Measurements from ENCODE around the gene LRRC36.

Gene LRRC36

GRCh38 chr16:67423611-67424260 is 97.1 kb downstream of the LRRC36 start:
- TF ChIP-seq GATA3 (IDR thresholded peaks at IDR 0.05; ENCODE audit: low read depth, low read length) (no peak), GATA2 (IDR thresholded peaks at IDR 0.05; ENCODE audit: low read depth, low read length) (no peak)

GRCh38 chr16:67424261-67424615 is 97.6 kb downstream of the LRRC36 start:
- TF ChIP-seq GATA3 (IDR thresholded peaks at IDR 0.05; ENCODE audit: low read depth, low read length) (no peak), GATA2 (IDR thresholded peaks at IDR 0.05; ENCODE audit: low read depth, low read length) (no peak)

- TF ChIP-seq GATA2 (IDR thresholded peaks at IDR 0.05; ENCODE audit: low read depth, low read length) = no peak
- TF ChIP-seq GATA3 (IDR thresholded peaks at IDR 0.05; ENCODE audit: low read depth, low read length) = no peak
Observed at GRCh38 chr16:67425061-67425460, 98.4 kb downstream of the LRRC36 start.

DNA sequence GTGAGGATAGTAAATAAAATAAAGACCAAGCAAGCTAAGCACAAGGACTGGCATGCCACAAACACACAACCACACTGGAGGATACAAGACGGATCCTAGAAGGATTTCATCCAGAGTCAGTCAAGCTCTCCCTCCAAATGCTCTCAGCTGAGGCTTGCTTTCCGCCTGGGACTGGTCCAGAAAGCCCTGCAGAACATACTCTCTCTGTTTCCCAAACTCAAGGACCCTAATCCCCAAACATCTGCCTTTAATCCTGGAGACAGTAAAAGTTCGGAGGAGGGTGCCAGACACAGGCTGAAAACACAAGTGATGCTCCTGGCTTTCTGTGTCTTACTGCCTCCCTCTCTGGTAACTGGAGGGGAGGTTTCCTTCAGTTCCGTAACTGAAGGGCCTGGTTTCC is 99.0 kb downstream of the LRRC36 start:
- TF ChIP-seq GATA2 (IDR thresholded peaks at IDR 0.05; ENCODE audit: low read depth, low read length) (no peak), GATA3 (IDR thresholded peaks at IDR 0.05; ENCODE audit: low read depth, low read length) (no peak)

DNA sequence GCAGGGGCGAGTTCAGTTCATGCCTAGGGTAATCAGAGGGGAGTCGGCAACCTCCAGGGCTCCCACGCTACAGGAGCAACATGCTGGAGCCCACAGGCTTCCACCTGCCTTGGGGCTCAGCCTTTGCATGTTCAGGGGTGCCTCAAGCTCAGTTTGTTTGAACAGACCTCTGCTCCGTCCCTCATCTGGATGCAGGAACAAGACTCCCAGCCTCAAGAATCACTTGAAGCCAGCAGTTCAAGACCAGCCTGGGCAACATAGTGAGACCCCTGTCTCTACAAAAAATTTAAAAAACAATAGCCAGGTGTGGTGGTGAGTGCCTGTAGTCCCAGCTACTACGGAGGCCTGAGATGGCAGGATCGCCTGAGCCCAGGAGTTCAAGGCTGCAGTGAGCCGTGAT is 99.4 kb downstream of the LRRC36 start:
- no peak for TF ChIP-seq GATA3 (IDR thresholded peaks at IDR 0.05; ENCODE audit: low read depth, low read length)
- no peak for TF ChIP-seq GATA2 (IDR thresholded peaks at IDR 0.05; ENCODE audit: low read depth, low read length)

GRCh38 chr16:67426950-67427349 is 100.3 kb downstream of the LRRC36 start:
- TF ChIP-seq GATA3 (IDR thresholded peaks at IDR 0.05; ENCODE audit: low read depth, low read length) (no peak), GATA2 (IDR thresholded peaks at IDR 0.05; ENCODE audit: low read depth, low read length) (no peak)

- TF ChIP-seq GATA2 (IDR thresholded peaks at IDR 0.05; ENCODE audit: low read depth, low read length) (no peak), GATA3 (IDR thresholded peaks at IDR 0.05; ENCODE audit: low read depth, low read length) (no peak)
Observed at GRCh38 chr16:67428146-67428731, 101.6 kb downstream of the LRRC36 start.

DNA sequence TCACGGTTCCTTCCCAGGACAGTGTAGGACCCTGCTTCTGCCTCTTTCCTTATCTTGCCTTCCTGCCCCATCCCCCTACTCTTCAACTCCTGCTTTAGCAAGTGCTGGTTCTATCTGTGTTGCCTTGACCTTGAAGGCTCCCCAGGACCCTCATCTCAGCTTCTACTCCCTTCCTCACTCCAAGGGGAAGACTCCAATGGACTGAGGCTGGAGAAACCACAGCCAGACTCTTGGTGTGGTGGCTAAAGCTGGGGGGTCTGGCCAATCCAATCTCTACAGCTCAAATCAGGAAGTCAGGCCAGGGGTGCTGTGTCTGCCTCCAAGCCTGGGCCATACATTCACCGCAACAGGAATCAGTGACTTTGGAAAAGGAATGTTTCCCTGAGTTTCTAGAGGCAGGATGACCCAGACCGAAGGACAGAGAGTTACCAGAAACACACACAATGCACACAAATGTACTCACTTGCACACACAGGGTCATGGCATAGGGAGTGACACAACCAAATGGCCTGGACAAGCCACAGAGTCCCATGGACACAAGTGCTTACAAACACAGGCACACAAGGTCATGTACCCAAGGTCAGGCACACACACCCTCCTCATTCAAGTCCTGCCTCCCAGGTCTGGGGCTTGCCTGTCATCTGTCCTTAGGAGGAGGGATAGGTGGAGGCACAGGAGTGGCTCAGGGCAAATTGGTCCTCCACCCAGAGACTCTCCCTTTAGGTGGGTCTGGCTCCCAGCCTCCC is 102.6 kb downstream of the LRRC36 start:
- TF ChIP-seq GATA3 (IDR thresholded peaks at IDR 0.05; ENCODE audit: low read depth, low read length) (no peak), GATA2 (IDR thresholded peaks at IDR 0.05; ENCODE audit: low read depth, low read length) (no peak)

GRCh38 chr16:67429799-67430503 is 103.3 kb downstream of the LRRC36 start:
- TF ChIP-seq GATA3 (IDR thresholded peaks at IDR 0.05; ENCODE audit: low read depth, low read length) (no peak), GATA2 (IDR thresholded peaks at IDR 0.05; ENCODE audit: low read depth, low read length) (no peak)

DNA sequence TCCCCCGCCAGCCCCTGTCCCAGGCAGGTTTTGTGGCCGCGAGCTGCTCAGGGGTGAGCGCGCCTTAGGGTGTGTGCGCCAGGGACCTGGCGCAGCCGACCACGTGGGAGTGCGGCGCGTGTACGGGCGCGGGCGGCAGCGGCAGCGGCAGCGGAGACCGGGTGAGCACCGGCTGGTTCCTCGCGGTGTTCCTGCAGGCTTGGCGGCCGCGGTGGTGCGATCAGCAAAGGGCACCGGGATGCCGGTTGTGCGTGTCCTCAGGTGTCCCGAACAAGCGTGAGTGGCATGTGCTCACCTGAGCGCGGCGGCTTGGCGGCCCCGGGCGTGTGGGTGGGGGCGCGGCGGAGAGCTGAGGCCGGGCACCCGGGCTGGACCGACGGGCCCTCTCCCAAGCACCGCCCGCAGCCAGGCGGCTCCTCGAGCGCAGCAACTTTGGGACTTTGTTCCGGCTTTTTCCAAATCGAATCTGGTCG is 103.9 kb downstream of the LRRC36 start:
- TF ChIP-seq GATA3 (IDR thresholded peaks at IDR 0.05; ENCODE audit: low read depth, low read length) (no peak), GATA2 (IDR thresholded peaks at IDR 0.05; ENCODE audit: low read depth, low read length) (no peak)

DNA sequence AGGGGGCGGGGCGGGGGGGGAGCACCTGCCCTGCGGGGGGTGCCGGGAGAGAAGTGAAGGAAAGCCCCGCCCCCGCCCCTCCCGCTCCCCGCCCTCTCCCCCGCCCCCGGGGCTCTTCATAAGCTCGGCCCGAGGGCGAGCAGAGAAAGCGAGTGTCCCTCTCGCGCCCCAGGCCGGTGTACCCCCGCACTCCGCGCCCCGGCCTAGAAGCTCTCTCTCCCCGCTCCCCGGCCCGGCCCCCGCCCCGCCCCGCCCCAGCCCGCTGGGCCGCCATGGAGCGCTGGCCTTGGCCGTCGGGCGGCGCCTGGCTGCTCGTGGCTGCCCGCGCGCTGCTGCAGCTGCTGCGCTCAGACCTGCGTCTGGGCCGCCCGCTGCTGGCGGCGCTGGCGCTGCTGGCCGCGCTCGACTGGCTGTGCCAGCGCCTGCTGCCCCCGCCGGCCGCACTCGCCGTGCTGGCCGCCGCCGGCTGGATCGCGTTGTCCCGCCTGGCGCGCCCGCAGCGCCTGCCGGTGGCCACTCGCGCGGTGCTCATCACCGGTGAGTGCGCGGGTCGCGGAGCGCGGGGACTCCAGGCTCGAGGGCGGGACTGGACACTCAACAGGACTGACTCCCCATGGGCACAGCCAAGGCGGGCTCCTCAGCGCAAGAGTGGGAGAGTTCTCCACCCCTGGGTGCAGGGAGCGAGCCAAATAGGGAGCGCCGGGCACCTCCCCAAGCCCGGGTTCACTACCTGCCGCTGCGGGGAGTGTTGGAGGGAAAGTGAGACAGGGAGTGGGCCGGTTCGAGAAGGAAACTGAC is 104.6 kb downstream of the LRRC36 start, which contains the start of gene HSD11B2:
Gene HSD11B2 (plus strand): TSS at position 145 of the 798 bp plus-strand sequence. CDS start 128 bp downstream, at position 273.
- no peak for TF ChIP-seq GATA2 (IDR thresholded peaks at IDR 0.05; ENCODE audit: low read depth, low read length)

GRCh38 chr16:67431775-67432505 is 105.3 kb downstream of the LRRC36 start:
- TF ChIP-seq GATA3 (IDR thresholded peaks at IDR 0.05; ENCODE audit: low read depth, low read length) = no peak
- no peak for TF ChIP-seq GATA2 (IDR thresholded peaks at IDR 0.05; ENCODE audit: low read depth, low read length)

DNA sequence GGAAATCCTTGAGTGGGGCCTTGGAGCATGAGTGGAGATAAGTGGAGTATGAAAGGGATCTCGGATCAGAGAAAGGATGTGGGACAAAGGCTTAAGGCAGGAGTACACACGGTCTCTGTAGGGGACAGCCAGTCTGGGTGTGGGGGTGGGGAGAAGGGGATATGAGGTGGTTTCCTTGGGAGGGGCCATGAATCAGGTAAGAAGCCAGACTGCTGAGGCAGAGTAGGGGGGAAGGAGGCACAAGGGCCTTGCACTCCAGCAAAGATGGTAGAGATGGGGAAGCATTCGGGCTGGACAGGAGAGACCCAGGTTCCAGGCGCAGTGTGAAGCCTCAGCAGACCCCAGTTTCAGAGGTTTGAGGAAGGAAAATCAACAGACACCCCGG is 105.9 kb downstream of the LRRC36 start:
- TF ChIP-seq GATA2 (IDR thresholded peaks at IDR 0.05; ENCODE audit: low read depth, low read length) (no peak), GATA3 (IDR thresholded peaks at IDR 0.05; ENCODE audit: low read depth, low read length) (no peak)
